ENCODE measurements around the gene SNX25. TPM values are rescaled to one million over a fixed set of nuclear protein-coding genes. Genes with fewer than 3 reads are reported as not detected.

Gene SNX25
- total and polyA plus RNA-seq, 4 donors = 2.8 to 13.9 (median 5.0) TPM

DNA sequence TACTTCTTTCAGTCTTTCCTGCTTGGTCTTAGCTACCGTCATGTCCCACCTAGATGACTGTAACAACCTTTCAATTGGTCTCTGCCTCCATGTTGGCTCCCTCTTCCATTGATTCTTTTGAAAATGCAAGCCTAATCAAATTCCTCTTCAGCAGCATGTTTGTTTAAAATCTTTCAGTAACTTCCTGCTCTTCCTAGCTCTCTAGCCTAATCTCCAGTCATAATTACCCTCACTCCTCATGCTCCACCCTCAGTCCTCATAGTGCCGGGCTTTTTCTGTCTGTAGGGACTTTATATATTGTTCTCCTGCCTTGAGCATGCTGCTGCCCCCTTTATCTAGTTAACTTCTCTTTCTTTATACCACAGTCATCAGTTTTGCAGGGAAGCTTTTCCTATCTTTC lies 12.1 kb downstream of the SNX25 start:
- H3K4me3 ChIP-seq (ENCODE audit: low read depth in 1 of 3, low read length in 3 of 3) = no peak overlapping the region
- no peaks in the 10 kb centered on the region for H3K9me3 ChIP-seq (ENCODE audit: control insufficient read depth in 4 of 4, low read length in 3 of 4)
- TF ChIP-seq FOXA2 (IDR thresholded peaks at IDR 0.05) (no peak), GABPA (IDR thresholded peaks at IDR 0.05 in 1 of 2, conservative IDR thresholded peaks at IDR 0.05 in 1 of 2) (no peak), FOXA1 (IDR thresholded peaks at IDR 0.05) (no peak), RXRA (IDR thresholded peaks at IDR 0.05) (no peak), NR2F2 (IDR thresholded peaks at IDR 0.05) (no peak), TAF1 (conservative IDR thresholded peaks at IDR 0.05) (no peak), SP1 (IDR thresholded peaks at IDR 0.05) (no peak), HNF4A (conservative IDR thresholded peaks at IDR 0.05) (no peak), EGR1 (IDR thresholded peaks at IDR 0.05; ENCODE audit: low read depth in 2 of 2) (no peak), RAD21 (IDR thresholded peaks at IDR 0.05) (no peak), REST (IDR thresholded peaks at IDR 0.05) (no peak)
- TF ChIP-seq, protein P1, sequence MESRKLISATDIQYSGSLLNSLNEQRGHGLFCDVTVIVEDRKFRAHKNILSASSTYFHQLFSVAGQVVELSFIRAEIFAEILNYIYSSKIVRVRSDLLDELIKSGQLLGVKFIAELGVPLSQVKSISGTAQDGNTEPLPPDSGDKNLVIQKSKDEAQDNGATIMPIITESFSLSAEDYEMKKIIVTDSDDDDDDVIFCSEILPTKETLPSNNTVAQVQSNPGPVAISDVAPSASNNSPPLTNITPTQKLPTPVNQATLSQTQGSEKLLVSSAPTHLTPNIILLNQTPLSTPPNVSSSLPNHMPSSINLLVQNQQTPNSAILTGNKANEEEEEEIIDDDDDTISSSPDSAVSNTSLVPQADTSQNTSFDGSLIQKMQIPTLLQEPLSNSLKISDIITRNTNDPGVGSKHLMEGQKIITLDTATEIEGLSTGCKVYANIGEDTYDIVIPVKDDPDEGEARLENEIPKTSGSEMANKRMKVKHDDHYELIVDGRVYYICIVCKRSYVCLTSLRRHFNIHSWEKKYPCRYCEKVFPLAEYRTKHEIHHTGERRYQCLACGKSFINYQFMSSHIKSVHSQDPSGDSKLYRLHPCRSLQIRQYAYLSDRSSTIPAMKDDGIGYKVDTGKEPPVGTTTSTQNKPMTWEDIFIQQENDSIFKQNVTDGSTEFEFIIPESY (IDR thresholded peaks at IDR 0.05) = no peak
- TF ChIP-seq, protein P2, sequence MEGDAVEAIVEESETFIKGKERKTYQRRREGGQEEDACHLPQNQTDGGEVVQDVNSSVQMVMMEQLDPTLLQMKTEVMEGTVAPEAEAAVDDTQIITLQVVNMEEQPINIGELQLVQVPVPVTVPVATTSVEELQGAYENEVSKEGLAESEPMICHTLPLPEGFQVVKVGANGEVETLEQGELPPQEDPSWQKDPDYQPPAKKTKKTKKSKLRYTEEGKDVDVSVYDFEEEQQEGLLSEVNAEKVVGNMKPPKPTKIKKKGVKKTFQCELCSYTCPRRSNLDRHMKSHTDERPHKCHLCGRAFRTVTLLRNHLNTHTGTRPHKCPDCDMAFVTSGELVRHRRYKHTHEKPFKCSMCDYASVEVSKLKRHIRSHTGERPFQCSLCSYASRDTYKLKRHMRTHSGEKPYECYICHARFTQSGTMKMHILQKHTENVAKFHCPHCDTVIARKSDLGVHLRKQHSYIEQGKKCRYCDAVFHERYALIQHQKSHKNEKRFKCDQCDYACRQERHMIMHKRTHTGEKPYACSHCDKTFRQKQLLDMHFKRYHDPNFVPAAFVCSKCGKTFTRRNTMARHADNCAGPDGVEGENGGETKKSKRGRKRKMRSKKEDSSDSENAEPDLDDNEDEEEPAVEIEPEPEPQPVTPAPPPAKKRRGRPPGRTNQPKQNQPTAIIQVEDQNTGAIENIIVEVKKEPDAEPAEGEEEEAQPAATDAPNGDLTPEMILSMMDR (IDR thresholded peaks at IDR 0.05; ENCODE audit: low read depth, low read length, missing input control) = no peak
- H3K36me3 ChIP-seq (ENCODE audit: control insufficient read depth in 4 of 4, insufficient read depth in 3 of 4, low read depth in 1 of 4, low read length in 3 of 4) = no peaks in the 10 kb centered on the region
- H3K27ac ChIP-seq (ENCODE audit: low read depth in 1 of 2, low read length in 2 of 2) = no peak overlapping the region
- H3K9ac ChIP-seq (ENCODE audit: low read depth in 1 of 2, low read length in 2 of 2) = no peak overlapping the region
- WGBS = 76% methylated on average over 2 of the region's 2 CpGs
- no peaks in the 10 kb centered on the region for H3K27me3 ChIP-seq (ENCODE audit: control insufficient read depth in 4 of 4, insufficient read depth in 4 of 4, low read length in 3 of 4)
- no peak for DNase-seq (ENCODE audit: low spot score)
- H3K4me1 ChIP-seq (ENCODE audit: control insufficient read depth in 4 of 4, insufficient read depth in 4 of 4, low read length in 3 of 4) = peaks cover 0 to 2% (median 0%) of the 10 kb centered on the region in 4 donors

DNA sequence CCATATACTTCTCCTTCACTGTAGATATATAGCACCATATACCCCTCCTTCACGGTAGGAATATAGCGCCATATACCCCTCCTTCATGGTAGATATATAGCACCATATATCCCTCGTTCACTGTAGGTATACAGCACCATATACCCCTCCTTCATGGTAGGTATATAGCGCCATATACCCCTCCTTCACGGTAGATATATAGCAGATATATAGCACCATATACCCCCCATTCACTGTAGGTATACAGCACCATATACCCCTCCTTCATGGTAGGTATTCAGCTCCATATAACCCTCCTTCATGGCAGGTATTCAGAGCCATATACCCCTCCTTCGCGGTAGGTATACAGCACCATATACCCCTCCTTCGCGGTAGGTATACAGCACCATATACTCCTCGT lies 12.5 kb downstream of the SNX25 start:
- Histone ChIP-seq H3K9me3 (ENCODE audit: control insufficient read depth in 4 of 4, low read length in 3 of 4) (no peaks in the 10 kb centered on the region), H3K27ac (ENCODE audit: low read depth in 1 of 2, low read length in 2 of 2) (no peak overlapping the region), H3K4me1 (ENCODE audit: control insufficient read depth in 4 of 4, insufficient read depth in 4 of 4, low read length in 3 of 4) (peaks cover 0 to 2% (median 0%) of the 10 kb centered on the region in 4 donors), H3K9ac (ENCODE audit: low read depth in 1 of 2, low read length in 2 of 2) (no peak overlapping the region), H3K27me3 (ENCODE audit: control insufficient read depth in 4 of 4, insufficient read depth in 4 of 4, low read length in 3 of 4) (no peaks in the 10 kb centered on the region), H3K4me3 (ENCODE audit: low read depth in 1 of 3, low read length in 3 of 3) (no peak overlapping the region), H3K36me3 (ENCODE audit: control insufficient read depth in 4 of 4, insufficient read depth in 3 of 4, low read depth in 1 of 4, low read length in 3 of 4) (no peaks in the 10 kb centered on the region)
- no peak for DNase-seq (ENCODE audit: low spot score)
- 30% methylated on average over 8 of the region's 10 CpGs for WGBS
- TF ChIP-seq TAF1 (conservative IDR thresholded peaks at IDR 0.05) = no peak
- no peak for TF ChIP-seq FOXA2 (IDR thresholded peaks at IDR 0.05)
- TF ChIP-seq, protein P3, sequence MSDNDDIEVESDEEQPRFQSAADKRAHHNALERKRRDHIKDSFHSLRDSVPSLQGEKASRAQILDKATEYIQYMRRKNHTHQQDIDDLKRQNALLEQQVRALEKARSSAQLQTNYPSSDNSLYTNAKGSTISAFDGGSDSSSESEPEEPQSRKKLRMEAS (IDR thresholded peaks at IDR 0.05) = no peak
- TF ChIP-seq, protein P1 (IDR thresholded peaks at IDR 0.05) = no peak
- TF ChIP-seq HNF4G (IDR thresholded peaks at IDR 0.05) = no peak
- TF ChIP-seq NR2F2 (IDR thresholded peaks at IDR 0.05) = no peak
- TF ChIP-seq HNF4A (conservative IDR thresholded peaks at IDR 0.05) = no peak
- TF ChIP-seq YY1 (IDR thresholded peaks at IDR 0.05) = no peak

Measured in liver (tissue), 9 donors.